Retinal pigment epithelial cell (primary cell): ENCODE measurements around the gene BPNT1.
"Not testable (repeated sequence)": the region's sequence is repeated elsewhere in the genome, so short reads cannot be mapped to it uniquely, and the experiment has no call there.

Experiments
- DNase-seq: peaks from one replicate; pipeline ENCODE4 v3.0.0-alpha.2; 2010; ENCODE audit warnings: low read depth
- H3K4me3 ChIP-seq: 2 replicates; pipeline ENCODE4 v1.5.1; 2011; ENCODE audit warnings: mild to moderate bottlenecking, low read length, control low read depth, moderate library complexity
- TF ChIP-seq, protein P1 (sequence below): conservative IDR thresholded peaks from 2 replicates; pipeline ENCODE4 v1.5.1; 2011; ENCODE audit warnings: low read depth, low read length, control low read depth, inconsistent platforms

BPNT1 gene

DNA sequence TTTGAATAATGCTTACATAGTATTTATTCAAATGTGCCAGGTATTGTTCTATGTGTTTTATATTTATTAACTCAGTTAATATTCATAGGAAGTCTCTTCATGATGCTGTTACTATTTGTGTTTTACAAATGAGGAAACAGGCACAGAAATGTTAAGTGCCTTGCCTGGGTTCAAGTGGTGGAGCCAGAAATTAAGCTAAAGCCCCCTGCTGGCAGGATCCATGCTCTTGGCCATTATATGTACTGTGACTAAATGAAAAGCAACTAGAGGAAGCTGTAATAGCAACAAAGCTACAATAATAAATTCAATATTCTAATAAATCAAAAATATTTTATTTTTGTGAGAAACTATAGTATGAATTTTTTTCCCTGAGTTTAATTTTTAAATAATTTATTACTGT, 34.3 kb upstream of the BPNT1 start:
- no peak overlapping the region for H3K4me3 ChIP-seq
- DNase-seq: no peak
- TF ChIP-seq, protein P1, sequence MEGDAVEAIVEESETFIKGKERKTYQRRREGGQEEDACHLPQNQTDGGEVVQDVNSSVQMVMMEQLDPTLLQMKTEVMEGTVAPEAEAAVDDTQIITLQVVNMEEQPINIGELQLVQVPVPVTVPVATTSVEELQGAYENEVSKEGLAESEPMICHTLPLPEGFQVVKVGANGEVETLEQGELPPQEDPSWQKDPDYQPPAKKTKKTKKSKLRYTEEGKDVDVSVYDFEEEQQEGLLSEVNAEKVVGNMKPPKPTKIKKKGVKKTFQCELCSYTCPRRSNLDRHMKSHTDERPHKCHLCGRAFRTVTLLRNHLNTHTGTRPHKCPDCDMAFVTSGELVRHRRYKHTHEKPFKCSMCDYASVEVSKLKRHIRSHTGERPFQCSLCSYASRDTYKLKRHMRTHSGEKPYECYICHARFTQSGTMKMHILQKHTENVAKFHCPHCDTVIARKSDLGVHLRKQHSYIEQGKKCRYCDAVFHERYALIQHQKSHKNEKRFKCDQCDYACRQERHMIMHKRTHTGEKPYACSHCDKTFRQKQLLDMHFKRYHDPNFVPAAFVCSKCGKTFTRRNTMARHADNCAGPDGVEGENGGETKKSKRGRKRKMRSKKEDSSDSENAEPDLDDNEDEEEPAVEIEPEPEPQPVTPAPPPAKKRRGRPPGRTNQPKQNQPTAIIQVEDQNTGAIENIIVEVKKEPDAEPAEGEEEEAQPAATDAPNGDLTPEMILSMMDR: peak; percentile 48

DNA sequence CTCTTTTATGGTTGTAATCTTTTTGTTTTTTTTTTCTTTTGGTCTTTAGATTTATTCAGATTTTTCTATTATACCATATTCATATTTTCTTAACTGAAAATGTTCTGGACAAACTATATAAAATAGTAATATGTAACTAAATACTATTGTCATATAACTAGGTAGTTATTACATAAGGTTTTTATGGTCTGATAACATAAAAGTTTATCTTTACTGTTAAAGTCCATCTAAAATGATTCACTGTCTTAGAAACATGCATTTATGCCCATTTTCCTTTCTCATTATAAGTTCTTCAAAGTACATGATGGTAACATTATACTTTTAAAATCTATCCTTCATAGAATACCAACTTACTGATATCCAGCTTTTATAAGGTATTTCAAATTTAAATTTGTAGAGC, 33.5 kb upstream of the BPNT1 start:
- TF ChIP-seq, protein P1: no peak
- H3K4me3 ChIP-seq: no peak overlapping the region
- no peak for DNase-seq

DNA sequence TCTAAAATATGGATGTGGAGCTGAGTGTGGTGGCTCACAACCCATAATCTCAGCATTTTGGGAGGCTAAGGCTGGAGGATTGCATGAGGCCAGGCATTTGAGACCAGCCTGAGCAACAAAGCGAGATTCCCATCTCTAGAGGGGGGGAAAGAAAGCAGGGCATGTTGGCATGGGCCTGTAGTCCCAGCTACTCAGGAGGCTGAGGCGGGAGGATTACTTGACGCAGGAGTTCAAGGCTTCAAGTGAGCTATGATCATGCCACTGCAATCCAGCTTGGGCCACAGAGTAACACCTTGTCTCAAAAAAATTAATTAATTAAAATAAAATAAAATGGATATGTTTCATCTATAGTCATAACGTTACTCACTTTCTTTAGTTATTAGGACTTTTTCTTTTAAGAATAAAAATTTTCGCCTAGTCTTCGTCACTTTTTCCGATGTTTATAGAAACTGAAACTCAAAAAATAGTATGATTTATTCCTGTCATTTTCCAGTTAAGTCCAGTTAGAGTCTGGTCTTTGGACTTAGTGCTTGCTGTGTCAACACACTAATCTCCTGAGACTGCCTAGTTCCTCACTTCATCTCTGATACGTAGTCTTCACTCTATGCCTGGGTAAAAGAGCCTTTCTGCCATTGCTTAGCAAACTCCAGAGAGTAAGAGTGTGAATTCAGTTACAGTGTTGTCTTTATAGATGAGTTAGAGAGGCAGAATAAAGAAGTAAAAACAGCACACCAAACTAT, 32.4 kb upstream of the BPNT1 start:
- no peak overlapping the region for H3K4me3 ChIP-seq
- TF ChIP-seq, protein P1: no peak

DNA sequence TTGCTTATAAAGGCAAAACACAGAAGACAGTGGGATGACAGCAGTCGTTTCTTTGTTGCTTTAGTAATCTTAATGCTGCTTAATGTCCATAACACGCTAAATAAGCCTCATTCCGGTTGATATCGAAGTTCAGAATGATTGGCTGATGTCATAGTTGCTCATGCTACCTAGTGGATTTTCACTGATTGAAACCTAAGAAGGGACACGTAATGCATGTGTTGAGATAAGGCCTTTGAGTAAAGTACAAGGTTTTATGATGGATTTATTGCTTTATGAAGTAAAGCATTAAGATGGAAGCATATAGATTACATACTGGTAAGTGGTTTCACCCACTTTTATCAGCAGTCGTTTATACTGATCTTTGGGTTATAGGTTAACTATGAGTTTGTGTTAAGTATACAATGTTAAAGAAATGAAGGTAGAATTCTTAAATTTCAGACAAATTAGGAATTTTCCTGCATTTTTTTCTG, 29.5 kb upstream of the BPNT1 start:
- no peak for DNase-seq
- no peak overlapping the region for H3K4me3 ChIP-seq
- TF ChIP-seq, protein P1: no peak

More for the DNA sequence above, 32.4 kb upstream of the BPNT1 start:
- DNase-seq: no peak

DNA sequence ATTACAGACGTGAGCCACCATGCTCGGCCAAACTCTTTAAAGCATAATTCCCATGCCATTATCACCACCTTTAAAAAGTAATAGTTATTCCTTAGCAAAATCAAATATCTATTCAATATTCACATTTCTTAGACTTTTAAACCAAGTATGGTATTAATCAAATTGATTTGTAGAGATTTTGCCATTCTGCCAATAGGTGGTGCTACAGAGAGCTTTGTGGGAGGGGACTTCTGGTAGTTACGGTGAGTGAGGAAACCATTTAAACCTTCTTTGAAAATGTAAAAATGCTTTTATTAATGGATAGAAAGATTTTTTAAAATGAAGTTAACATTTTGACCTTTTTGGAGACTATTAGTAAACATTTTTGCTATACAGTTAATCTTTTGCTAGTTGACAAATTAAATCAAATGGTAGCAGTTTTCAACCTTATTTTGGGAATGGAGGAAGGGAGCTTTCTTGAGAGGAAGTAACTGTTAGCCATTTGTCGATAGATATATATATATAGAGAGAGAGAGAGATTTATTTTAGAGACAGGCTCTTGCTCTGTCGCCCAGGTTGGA, 23.6 kb upstream of the BPNT1 start:
- TF ChIP-seq, protein P1: peak; percentile 60
- H3K4me3 ChIP-seq: no peak overlapping the region
- no peak for DNase-seq

DNA sequence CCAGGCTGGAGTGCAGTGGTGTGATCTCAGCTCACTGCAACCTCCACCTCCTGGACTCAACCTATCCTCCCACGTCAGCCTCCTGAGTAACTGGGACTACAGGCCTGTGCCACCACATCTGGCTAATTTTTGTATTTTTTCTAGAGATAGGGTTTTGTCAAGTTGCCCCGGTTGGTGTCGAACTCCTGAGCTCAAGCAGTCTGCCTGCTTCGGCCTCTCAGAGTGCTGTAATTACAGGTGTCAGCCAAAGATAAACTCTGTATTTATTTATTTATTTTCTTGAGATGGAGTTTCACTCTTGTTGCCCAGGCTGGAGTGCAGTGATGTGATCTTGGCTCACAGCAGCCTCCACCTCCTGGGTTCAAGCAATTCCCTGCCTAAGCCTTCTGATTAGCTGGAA, 23.0 kb upstream of the BPNT1 start:
- H3K4me3 ChIP-seq, DNase-seq: not testable (repeated sequence)

DNA sequence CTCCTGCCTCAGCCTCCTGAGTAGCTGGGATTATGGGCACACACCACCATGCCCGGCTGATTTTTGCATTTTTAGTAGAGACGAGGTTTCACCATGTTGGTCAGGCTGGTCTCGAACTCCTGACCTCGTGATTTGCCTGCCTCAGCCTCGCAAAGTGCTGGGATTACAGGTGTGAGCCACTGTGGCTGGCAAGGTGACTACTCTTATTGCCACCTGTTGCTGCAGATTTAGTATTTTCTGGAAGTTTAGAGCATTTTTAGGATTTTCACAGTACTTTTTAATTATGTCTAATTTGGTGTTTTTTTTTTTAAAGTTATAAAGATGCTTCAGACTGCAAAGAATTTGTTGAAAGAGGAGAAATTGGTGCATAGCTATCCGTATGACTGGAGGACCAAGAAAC, 20.9 kb upstream of the BPNT1 start:
- DNase-seq, H3K4me3 ChIP-seq: not testable (repeated sequence)

DNA sequence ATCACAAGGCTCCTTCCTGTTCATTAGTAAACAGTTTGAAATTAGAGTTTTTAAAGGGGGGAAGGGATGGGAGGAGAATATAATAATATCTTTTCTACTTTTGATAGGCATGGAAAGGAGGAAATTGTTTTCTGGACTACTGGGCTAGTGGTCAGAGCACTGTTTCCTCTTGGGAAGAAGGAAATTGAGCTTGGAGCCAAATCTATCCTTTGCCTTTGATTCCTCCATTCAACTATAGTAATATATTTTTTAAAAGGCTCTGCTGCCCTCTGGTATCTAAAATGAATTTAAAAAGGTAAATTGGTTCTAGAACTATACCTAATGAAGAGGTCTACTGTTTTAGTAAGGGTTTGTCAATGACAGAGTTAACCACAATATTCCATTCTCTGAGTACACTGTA, 10.2 kb upstream of the BPNT1 start:
- H3K4me3 ChIP-seq: no peak overlapping the region
- no peak for DNase-seq
- TF ChIP-seq, protein P1: no peak
